Kidney (tissue), 14 donors: ENCODE results near the gene PNMA6E. TPM values are rescaled to one million over a fixed set of nuclear protein-coding genes. Genes with fewer than 3 reads are reported as not detected.
A peak's percentile ranks its signal among the peaks of the same experiment; 100 is the strongest.

Experiments
- DNase-seq, 5 donors: peaks; one replicate each; pipeline ENCODE4 v3.0.0-alpha.2; 2013 to 2020
- FAIRE-seq: peaks from 2 replicates; lab custom pipeline; 2012; peaks lifted over from hg19 to GRCh38; lab: Jason Lieb, UNC
- H3K27ac ChIP-seq, 2 donors: one replicate each; pipeline ENCODE4 v1.7.0; 2013; ENCODE audit warnings: low read depth in 2 of 2, low read length in 2 of 2, inconsistent platforms in 1 of 2
- H3K27me3 ChIP-seq: one replicate; pipeline ENCODE4 v1.7.1; 2013; ENCODE audit warnings: low read length, inconsistent platforms; ENCODE audit not compliant: control insufficient read depth, insufficient read depth
- H3K36me3 ChIP-seq, 3 donors: one replicate each; pipeline versions ENCODE4 v1.7.0 to v1.7.1; 2013; ENCODE audit warnings: low read length in 3 of 3, control low read depth in 1 of 3, inconsistent platforms in 1 of 3; ENCODE audit not compliant: insufficient read depth in 3 of 3, control insufficient read depth in 2 of 3
- H3K4me1 ChIP-seq, 3 donors: one replicate each; pipeline versions ENCODE4 v1.7.0 to v1.7.1; 2013; ENCODE audit warnings: low read length in 3 of 3, inconsistent platforms in 1 of 3, low read depth in 1 of 3; ENCODE audit not compliant: control insufficient read depth in 2 of 3, insufficient read depth in 2 of 3
- H3K4me3 ChIP-seq, 3 donors: one replicate each; pipeline versions ENCODE4 v1.7.0 to v1.8.1; 2013; ENCODE audit warnings: low read length in 3 of 3, control low read depth in 1 of 3, inconsistent platforms in 1 of 3
- H3K9ac ChIP-seq, 3 donors: one replicate each; pipeline versions ENCODE4 v1.7.0 to v1.7.1; 2013; ENCODE audit warnings: low read length in 3 of 3, control low read depth in 1 of 3, inconsistent platforms in 1 of 3
- H3K9me3 ChIP-seq, 3 donors: one replicate each; pipeline versions ENCODE4 v1.7.0 to v1.7.1; 2013; ENCODE audit warnings: low read length in 3 of 3, control low read depth in 1 of 3, inconsistent platforms in 1 of 3; ENCODE audit not compliant: control insufficient read depth in 2 of 3, insufficient read depth in 1 of 3
- intact Hi-C: fragments of 100-400 bp; cut with DNase I; formaldehyde crosslinking; loops from one replicate; pipeline ENCODE4 v1.11.1; 2022
- polyA plus RNA-seq: library from polyadenylated mRNA; stranded (reverse); fragments of 350-450 nt; fragmentation: Illumina TruSeq; extraction: RNeasy Lipid Tissue Mini Kit (QIAGEN cat#74804); gene quantifications from one replicate; pipeline ENCODE4 v1.2.3, GENCODE V29; 2014; ENCODE audit warnings: low read depth, low replicate concordance; ENCODE audit not compliant: insufficient read depth
- total RNA-seq: library from RNA; stranded (reverse); fragmentation: NEBNext Ultra II Directional; extraction: Animal tissue kit (Norgen Biotek cat#: 25700); gene quantifications from one replicate; pipeline ENCODE4 v1.2.1, GENCODE V29; 2021
- TF ChIP-seq, protein P1 (sequence below): IDR thresholded peaks from 3 replicates; pipeline ENCODE4 v1.5.1; 2012; ENCODE audit warnings: mild to moderate bottlenecking, moderate library complexity, borderline replicate concordance; ENCODE audit not compliant: insufficient read depth; ENCODE audit errors: extremely low read depth
- donor health status: control.
- donor health status: control.
- donor health status: control.
- donor health status: control.
- donor health status: control.
- donor health status: DM: yes; HTN: yes; CAD: no.
- donor health status: Normal renal cell carcinoma (clear cell type).

PNMA6E gene
- total and polyA plus RNA-seq, 2 donors from 2014 or later: not detected

DNA sequence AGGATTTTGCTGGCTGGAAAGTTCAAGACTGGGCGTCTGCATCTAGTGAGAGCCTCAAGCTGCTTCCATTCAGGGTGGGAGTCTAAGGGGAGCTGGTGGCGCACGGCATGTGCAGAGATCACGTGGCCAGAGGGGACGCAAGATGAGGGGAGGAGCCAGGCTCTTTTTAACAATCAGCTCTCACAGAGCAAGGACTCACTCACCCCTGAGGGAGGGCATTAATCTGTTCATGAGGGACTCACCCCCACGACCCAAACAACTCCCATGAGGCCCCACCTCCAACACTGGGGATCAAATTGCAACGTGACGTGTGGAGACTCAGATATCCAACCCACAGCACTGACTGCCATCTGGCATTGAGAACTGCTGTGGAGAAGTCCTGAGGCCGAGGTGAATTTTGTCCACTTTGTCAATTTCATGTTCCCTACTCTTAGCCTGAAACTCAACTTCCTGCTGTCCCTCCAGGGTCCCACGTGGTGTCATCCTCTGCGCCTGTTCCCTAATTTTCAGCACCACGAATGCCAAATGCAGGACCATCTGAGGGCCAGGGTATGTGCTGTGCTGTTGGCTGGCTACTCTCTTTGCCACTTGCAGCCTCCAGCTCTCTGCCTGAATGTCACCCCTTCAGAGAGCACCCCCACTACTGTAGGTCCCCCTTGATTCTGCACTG, 15.8 kb upstream of the PNMA6E start:
- H3K27ac ChIP-seq: no peak overlapping the region
- FAIRE-seq (no peak), DNase-seq (peak in 1 of 5 donors; percentile 18)
- intact Hi-C loops: no loop called here
- TF ChIP-seq, protein P1, sequence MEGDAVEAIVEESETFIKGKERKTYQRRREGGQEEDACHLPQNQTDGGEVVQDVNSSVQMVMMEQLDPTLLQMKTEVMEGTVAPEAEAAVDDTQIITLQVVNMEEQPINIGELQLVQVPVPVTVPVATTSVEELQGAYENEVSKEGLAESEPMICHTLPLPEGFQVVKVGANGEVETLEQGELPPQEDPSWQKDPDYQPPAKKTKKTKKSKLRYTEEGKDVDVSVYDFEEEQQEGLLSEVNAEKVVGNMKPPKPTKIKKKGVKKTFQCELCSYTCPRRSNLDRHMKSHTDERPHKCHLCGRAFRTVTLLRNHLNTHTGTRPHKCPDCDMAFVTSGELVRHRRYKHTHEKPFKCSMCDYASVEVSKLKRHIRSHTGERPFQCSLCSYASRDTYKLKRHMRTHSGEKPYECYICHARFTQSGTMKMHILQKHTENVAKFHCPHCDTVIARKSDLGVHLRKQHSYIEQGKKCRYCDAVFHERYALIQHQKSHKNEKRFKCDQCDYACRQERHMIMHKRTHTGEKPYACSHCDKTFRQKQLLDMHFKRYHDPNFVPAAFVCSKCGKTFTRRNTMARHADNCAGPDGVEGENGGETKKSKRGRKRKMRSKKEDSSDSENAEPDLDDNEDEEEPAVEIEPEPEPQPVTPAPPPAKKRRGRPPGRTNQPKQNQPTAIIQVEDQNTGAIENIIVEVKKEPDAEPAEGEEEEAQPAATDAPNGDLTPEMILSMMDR: no peak
- no peak overlapping the region for H3K4me3 ChIP-seq
- H3K4me1 ChIP-seq: peaks cover 0 to 2% (median 0%) of the 10 kb centered on the region in 3 donors
- no peaks in the 10 kb centered on the region for H3K9me3 ChIP-seq
- H3K27me3 ChIP-seq: no peaks in the 10 kb centered on the region
- no peaks in the 10 kb centered on the region for H3K36me3 ChIP-seq
- H3K9ac ChIP-seq: no peak overlapping the region

DNA sequence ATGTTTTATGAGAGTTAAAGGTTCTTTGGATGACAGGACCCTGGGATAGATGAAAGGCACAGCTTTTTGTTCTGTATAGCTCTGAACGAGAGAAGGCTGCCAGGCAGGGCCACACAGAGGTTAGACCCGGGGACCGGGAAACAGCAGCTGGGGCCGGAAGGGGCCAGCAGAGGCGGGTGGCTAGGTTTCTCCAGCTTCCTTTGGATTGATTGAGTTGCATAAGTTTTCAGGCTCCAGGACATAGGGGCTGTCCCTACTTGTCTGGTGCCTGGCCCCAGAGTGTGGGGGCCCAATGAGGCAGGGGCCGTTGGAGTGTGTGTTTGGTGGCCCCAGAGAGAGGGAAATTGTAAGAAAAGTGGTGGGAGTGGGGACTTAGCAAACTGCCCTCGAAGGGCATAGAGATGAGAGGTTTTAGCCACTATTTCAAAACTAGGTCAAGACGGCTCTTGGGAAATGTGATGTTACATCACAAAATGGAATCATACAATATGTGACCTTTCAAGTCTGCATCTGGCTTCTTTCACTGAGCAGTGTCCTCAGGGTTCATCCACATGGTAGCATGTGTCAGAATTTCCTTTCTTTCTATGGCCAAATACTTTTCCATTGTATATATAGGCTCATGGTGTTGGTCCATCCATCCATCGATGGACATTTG, 13.8 kb upstream of the PNMA6E start:
- Histone ChIP-seq H3K4me1 (peaks cover 0 to 5% (median 0%) of the 10 kb centered on the region in 3 donors), H3K36me3 (no peaks in the 10 kb centered on the region), H3K9ac (no peak overlapping the region), H3K27ac (no peak overlapping the region), H3K9me3 (no peaks in the 10 kb centered on the region), H3K4me3 (no peak overlapping the region), H3K27me3 (no peaks in the 10 kb centered on the region)
- no peak for FAIRE-seq
- no peak for DNase-seq
- TF ChIP-seq, protein P1: no peak
- intact Hi-C loops: no loop called here

DNA sequence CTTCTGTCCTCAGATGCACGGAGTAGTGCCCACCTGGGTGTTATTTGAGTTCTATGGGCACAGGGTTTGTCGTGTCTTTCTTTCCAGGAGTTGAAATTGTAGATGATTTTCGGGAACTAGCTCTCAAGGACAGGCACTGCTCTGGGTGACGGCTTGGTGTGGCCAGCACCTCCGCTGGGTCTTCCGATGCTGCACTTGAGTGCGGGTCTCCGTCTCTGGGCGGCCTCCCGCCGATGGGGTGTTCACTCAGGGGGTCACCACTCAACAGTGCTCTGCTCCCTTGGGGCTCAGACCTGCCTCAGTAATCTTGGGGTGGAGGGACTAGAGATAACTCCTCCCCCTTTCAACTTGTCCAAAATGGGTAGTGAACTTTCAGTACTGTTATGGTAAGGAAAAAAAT, 12.6 kb upstream of the PNMA6E start:
- no peaks in the 10 kb centered on the region for H3K36me3 ChIP-seq
- intact Hi-C loops: no loop called here
- H3K4me3 ChIP-seq: no peak overlapping the region
- FAIRE-seq (no peak), DNase-seq (no peak)
- TF ChIP-seq, protein P1: no peak
- no peak overlapping the region for H3K9ac ChIP-seq
- H3K27ac ChIP-seq: no peak overlapping the region
- peaks cover 0 to 7% (median 0%) of the 10 kb centered on the region in 3 donors for H3K4me1 ChIP-seq
- no peaks in the 10 kb centered on the region for H3K9me3 ChIP-seq
- H3K27me3 ChIP-seq: no peaks in the 10 kb centered on the region
